A549 (cell line): ENCODE data around the gene AUTS2. TPM values are rescaled to one million over a fixed set of nuclear protein-coding genes. Genes with fewer than 3 reads are reported as not detected.

Experiments used
- ATAC-seq, 2 experiments: fragments of 200-7000 bp in 1 of 2; fragments of >200 bp in 1 of 2; cut with Nextera tagmentation in 1 of 2; cut with Tn5 transposase in 1 of 2; 3 replicates each; pipeline versions ENCODE4 v1.8.0 to v1.9.1; 2018 to 2020; ENCODE audit warnings: mild to moderate bottlenecking in 1 of 2, moderate library complexity in 1 of 2
- CTCF ChIA-PET: fragments of 300-600 bp; sonication (Branson Sonifier 250); formaldehyde crosslinking; extraction: SDS; loops from one replicate; lab custom pipeline; 2021; ENCODE audit warnings: antibody characterized with exemption, inconsistent platforms; lab: Yijun Ruan, JAX
- POLR2A ChIA-PET: fragments of 350-600 bp; formaldehyde crosslinking; extraction: SDS; loops from one replicate; lab custom pipeline; 2021; ENCODE audit warnings: antibody characterized with exemption, inconsistent platforms; lab: Yijun Ruan, JAX
- DNase-seq, 2 experiments: peaks; one replicate each; pipeline versions ENCODE4 v3.0.0 to v3.0.0-alpha.2; 2011 to 2016; ENCODE audit warnings: low read depth in 1 of 2, low spot score in 1 of 2
- FAIRE-seq: peaks from 2 replicates; lab custom pipeline; 2011; peaks lifted over from hg19 to GRCh38; lab: Jason Lieb, UNC
- H3K27ac ChIP-seq, 2 experiments: fragments of >200 bp; sonication (Bioruptor Twin); formaldehyde crosslinking; 3 replicates each; pipeline ENCODE4 v1.5.1; 2016 to 2017
- H3K4me1 ChIP-seq: fragments of >200 bp; sonication (Bioruptor Twin); formaldehyde crosslinking; 3 replicates; pipeline ENCODE4 v1.6.1; 2016
- H3K4me2 ChIP-seq: fragments of >200 bp; sonication (Bioruptor Twin); formaldehyde crosslinking; 3 replicates; pipeline ENCODE4 v1.6.1; 2016
- H3K4me3 ChIP-seq: fragments of >200 bp; sonication (Bioruptor Twin); formaldehyde crosslinking; 3 replicates; pipeline ENCODE4 v1.5.1; 2016
- H3K9me3 ChIP-seq: fragments of >200 bp; sonication (Bioruptor Twin); formaldehyde crosslinking; 3 replicates; pipeline ENCODE4 v1.6.1; 2016
- ATOH8 ChIP-seq: fragments of 250-450 bp; sonication (Bioruptor Pico); IDR thresholded peaks from 2 replicates; pipeline ENCODE4 v1.5.0; 2020; ENCODE audit warnings: low read depth, mild to moderate bottlenecking, moderate library complexity
- BHLHE40 ChIP-seq: IDR thresholded peaks from 2 replicates; pipeline ENCODE4 v1.6.1; 2012; ENCODE audit warnings: low read depth, low read length, inconsistent platforms
- CBX2 ChIP-seq: fragments of 200-600 bp; sonication (generic); IDR thresholded peaks from 2 replicates; pipeline ENCODE4 v1.6.1; 2016; ENCODE audit warnings: low read depth, mild to moderate bottlenecking, borderline replicate concordance
- CHD4 ChIP-seq: fragments of 200-600 bp; sonication (generic); IDR thresholded peaks from 2 replicates; pipeline ENCODE4 v1.6.1; 2016; ENCODE audit warnings: antibody characterized with exemption, mild to moderate bottlenecking, borderline replicate concordance
- CTCF ChIP-seq: fragments of >200 bp; sonication (Bioruptor Twin); formaldehyde crosslinking; IDR thresholded peaks from 3 replicates; pipeline ENCODE4 v1.5.1; 2016
- E2F6 ChIP-seq: IDR thresholded peaks from 2 replicates; pipeline ENCODE4 v1.6.1; 2012; ENCODE audit warnings: low read depth, borderline replicate concordance
- EHMT2 ChIP-seq: fragments of 200-600 bp; sonication (generic); IDR thresholded peaks from 2 replicates; pipeline ENCODE4 v1.6.1; 2016; ENCODE audit warnings: antibody characterized with exemption, low read depth, mild to moderate bottlenecking, moderate library complexity
- ELK1 ChIP-seq: fragments of 150-350 bp; IDR thresholded peaks from 2 replicates; pipeline ENCODE4 v1.6.1; 2014; ENCODE audit warnings: low read depth, mild to moderate bottlenecking, low read length
- FOXS1 ChIP-seq: fragments of 250-450 bp; sonication (Bioruptor Pico); IDR thresholded peaks from 2 replicates; pipeline ENCODE4 v1.5.0; 2020; ENCODE audit warnings: mild to moderate bottlenecking, moderate library complexity
- HES2 ChIP-seq: fragments of >200 bp; sonication (Bioruptor Twin); formaldehyde crosslinking; IDR thresholded peaks from 2 replicates; pipeline ENCODE4 v1.6.1; 2016
- HMGXB4 ChIP-seq: fragments of 250-450 bp; sonication (Bioruptor Pico); IDR thresholded peaks from 2 replicates; pipeline ENCODE4 v1.5.0; 2021; ENCODE audit warnings: mild to moderate bottlenecking, moderate library complexity, borderline replicate concordance
- HOXB13 ChIP-seq: fragments of 250-450 bp; sonication (Bioruptor Pico); IDR thresholded peaks from 2 replicates; pipeline ENCODE4 v1.5.0; 2020; ENCODE audit warnings: low read depth, mild to moderate bottlenecking, moderate library complexity
- JUN ChIP-seq, 2 experiments: fragments of >200 bp; sonication (Bioruptor Twin); formaldehyde crosslinking; IDR thresholded peaks; 2 replicates in 1 of 2; 3 replicates in 1 of 2; pipeline ENCODE4 v1.6.1; 2016 to 2017
- KDM1A ChIP-seq: fragments of 200-600 bp; sonication (generic); IDR thresholded peaks from 2 replicates; pipeline ENCODE4 v1.6.1; 2016; ENCODE audit warnings: low read depth, mild to moderate bottlenecking
- MAFK ChIP-seq: fragments of 450-650 bp; IDR thresholded peaks from 2 replicates; pipeline ENCODE4 v1.6.1; 2014; ENCODE audit not compliant: partially characterized antibody
- POLR2A ChIP-seq: IDR thresholded peaks from 2 replicates; pipeline ENCODE4 v1.6.1; 2012; ENCODE audit warnings: mild to moderate bottlenecking, low read length
- POLR2AphosphoS2 ChIP-seq: conservative IDR thresholded peaks from 2 replicates; pipeline ENCODE4 v1.6.1; 2012; ENCODE audit warnings: low read length, improper control_type of control experiment, inconsistent platforms
- RNF2 ChIP-seq: fragments of 200-600 bp; sonication (generic); IDR thresholded peaks from 2 replicates; pipeline ENCODE4 v1.6.1; 2016; ENCODE audit warnings: low read depth, mild to moderate bottlenecking, antibody characterized with exemption, moderate library complexity, borderline replicate concordance
- SREBF2 ChIP-seq: fragments of 450-650 bp; IDR thresholded peaks from 2 replicates; pipeline ENCODE4 v1.6.1; 2014; ENCODE audit warnings: mild to moderate bottlenecking, moderate library complexity
- ZSCAN20 ChIP-seq: fragments of 250-450 bp; sonication (Bioruptor Pico); IDR thresholded peaks from 2 replicates; pipeline ENCODE4 v1.8.0; 2022; ENCODE audit warnings: mild to moderate bottlenecking, moderate library complexity
- WGBS: methylation state at CpG from one replicate; pipeline ENCODE4 v1.1.6; 2017; ENCODE audit errors: missing lambda C conversion rate; 5-methylcytosine and 5-hydroxymethylcytosine counted together
- polyA plus RNA-seq, 4 experiments: library from polyadenylated mRNA; depleted of rRNA in 3 of 4; stranded (reverse); fragments of >200 nt; fragmentation: RNase III in 1 of 4; extraction: RNeasy Plus Mini Kit Qiagen cat#74134 plus additional on column Dnase treatment in 1 of 4; gene quantifications; 2 replicates in 3 of 4; 3 replicates in 1 of 4; pipeline ENCODE4 v1.2.3, GENCODE V29; 2011 to 2017

Gene AUTS2
- polyA plus RNA-seq, 2 of the 4 experiments (the other 2 are of a cell fraction): 1.6 to 3.6 TPM

- H3K4me2 ChIP-seq: no peak overlapping the region
- ChIA-PET CTCF (interaction anchor here (0.6 kb wide), 1 partner anchor 33 kb away, joined by 3 read pairs; no protein-coding TSS in a partner anchor), POLR2A (no interaction called here)
- TF ChIP-seq ATOH8 (CRISPR knock-in tag) (no peak), POLR2AphosphoS2 (no peak), CHD4 (no peak), HOXB13 (CRISPR knock-in tag) (no peak), MAFK (no peak), ELK1 (no peak), CTCF (no peak), BHLHE40 (no peak), CBX2 (no peak)
- peaks cover 16% of the 10 kb centered on the region for H3K9me3 ChIP-seq
- FAIRE-seq: no peak
- no peaks in the 10 kb centered on the region for H3K4me1 ChIP-seq
- DNase-seq: no peak
- H3K4me3 ChIP-seq: no peak overlapping the region
- no peak overlapping the region for H3K27ac ChIP-seq
- ATAC-seq: no peak
- WGBS: 68% methylated on average over 5 of the region's 5 CpGs
Observed at GRCh38 chr7:70233776-70234175, 635.5 kb downstream of the AUTS2 start.

GRCh38 chr7:70237256-70237655, 639.0 kb downstream of the AUTS2 start:
- no peak for ATAC-seq
- H3K27ac ChIP-seq: no peak overlapping the region
- H3K9me3 ChIP-seq: no peaks in the 10 kb centered on the region
- WGBS: 21% methylated on average over 1 of the region's 1 CpG
- ChIA-PET CTCF (no interaction called here), POLR2A (no interaction called here)
- no peak for FAIRE-seq
- H3K4me3 ChIP-seq: no peak overlapping the region
- TF ChIP-seq RNF2: no peak
- no peak for TF ChIP-seq EHMT2
- TF ChIP-seq SREBF2: no peak
- no peak for TF ChIP-seq HMGXB4
- TF ChIP-seq POLR2A: no peak
- TF ChIP-seq ZSCAN20: no peak
- TF ChIP-seq FOXS1: no peak
- no peak for TF ChIP-seq KDM1A
- no peak for TF ChIP-seq JUN (IDR thresholded peaks at IDR 0.05)
- no peak for TF ChIP-seq HES2
- TF ChIP-seq E2F6: no peak
- no peaks in the 10 kb centered on the region for H3K4me1 ChIP-seq
- DNase-seq: no peak
- no peak overlapping the region for H3K4me2 ChIP-seq
